Lung (tissue), 12 donors: ENCODE data around the gene ENGASE. TPM values are rescaled to one million over a fixed set of nuclear protein-coding genes. Genes with fewer than 3 reads are reported as not detected.

Experiments used
- ATAC-seq: fragments of 200-7000 bp; cut with Tn5 transposase; one replicate; pipeline ENCODE4 v1.9.1; 2020; ENCODE audit warnings: moderate number of reproducible peaks; ENCODE audit not compliant: insufficient read depth, low FRiP score
- DNase-seq, 3 donors: peaks; one replicate each; pipeline ENCODE4 v3.0.0-alpha.2; 2013 to 2017
- H3K27ac ChIP-seq, 2 donors: one replicate each; pipeline ENCODE4 v1.5.1; 2013; ENCODE audit warnings: mild to moderate bottlenecking in 2 of 2, moderate library complexity in 2 of 2, control low read depth in 1 of 2, inconsistent platforms in 1 of 2, low read depth in 1 of 2, low read length in 1 of 2
- H3K27me3 ChIP-seq, 3 donors: one replicate each; pipeline ENCODE4 v1.5.1; 2013; ENCODE audit warnings: low read length in 2 of 3; ENCODE audit not compliant: control insufficient read depth in 3 of 3, insufficient read depth in 3 of 3
- H3K36me3 ChIP-seq, 4 donors: one replicate each; pipeline ENCODE4 v1.5.1; 2013; ENCODE audit warnings: low read length in 4 of 4, mild to moderate bottlenecking in 1 of 4, moderate library complexity in 1 of 4; ENCODE audit not compliant: control insufficient read depth in 4 of 4, insufficient read depth in 4 of 4
- H3K4me1 ChIP-seq, 5 donors: one replicate each; pipeline ENCODE4 v1.5.1; 2013; ENCODE audit warnings: low read length in 5 of 5, mild to moderate bottlenecking in 2 of 5, moderate library complexity in 1 of 5; ENCODE audit not compliant: control insufficient read depth in 5 of 5, insufficient read depth in 5 of 5
- H3K4me3 ChIP-seq: one replicate; pipeline ENCODE4 v1.5.1; 2013; ENCODE audit warnings: mild to moderate bottlenecking, control low read depth, moderate library complexity
- H3K9ac ChIP-seq, 2 donors: one replicate each; pipeline ENCODE4 v1.5.1; 2013; ENCODE audit warnings: low read length in 2 of 2, control low read depth in 1 of 2; ENCODE audit not compliant: insufficient read depth in 1 of 2
- H3K9me3 ChIP-seq, 4 donors: one replicate each; pipeline ENCODE4 v1.5.1; 2013; ENCODE audit warnings: low read length in 3 of 4, mild to moderate bottlenecking in 1 of 4, moderate library complexity in 1 of 4; ENCODE audit not compliant: control insufficient read depth in 4 of 4, insufficient read depth in 3 of 4
- CTCF ChIP-seq: IDR thresholded peaks from 2 replicates; pipeline ENCODE4 v1.5.1; 2012; ENCODE audit warnings: mild to moderate bottlenecking; ENCODE audit errors: control extremely low read depth, extremely low read depth
- WGBS, 2 donors: extraction: QIAGEN DNeasy Blood & Tissue Kit; methylation state at CpG; one replicate each; pipeline ENCODE4 v1.1.7; 2013; 5-methylcytosine and 5-hydroxymethylcytosine counted together
- polyA plus RNA-seq, 2 donors: library from polyadenylated mRNA; stranded (reverse); fragments of 200-250 nt; gene quantifications; one replicate each; pipeline ENCODE4 v1.2.1, GENCODE V29; 2013
- total RNA-seq, 2 donors: library from RNA; depleted of rRNA in 1 of 2; stranded (reverse); fragments of >200 nt in 1 of 2; gene quantifications; one replicate each; pipeline ENCODE4 v1.2.1, GENCODE V29; 2014 to 2021
- donor health status: control.
- donor health status: control.
- donor health status: Bipolar disorder and iron deficiency.
- donor health status: healthy.
- donor health status: DM: yes; HTN: yes; CAD: no.

The ENGASE gene
- total and polyA plus RNA-seq, 4 donors: 19.0 to 45.7 (median 32.5) TPM

GRCh38 chr17:79026376-79027273 lies 48.0 kb upstream of the ENGASE start:
- no peak for TF ChIP-seq CTCF
- Histone ChIP-seq H3K4me3 (no peak overlapping the region), H3K27ac (peak overlapping the region; percentile 7 to 76), H3K27me3 (peaks cover 0 to 52% (median 9%) of the 10 kb centered on the region in 3 donors), H3K9ac (no peak overlapping the region), H3K9me3 (peaks cover 0 to 2% (median 0%) of the 10 kb centered on the region in 4 donors), H3K36me3 (no peaks in the 10 kb centered on the region), H3K4me1 (peaks cover 4 to 39% (median 11%) of the 10 kb centered on the region in 5 donors)
- ATAC-seq (no peak), DNase-seq (peak in 1 of 3 donors; percentile 50)
- WGBS, 2 donors: 60 to 70% methylated on average over 16 of the region's 16 CpGs

DNA sequence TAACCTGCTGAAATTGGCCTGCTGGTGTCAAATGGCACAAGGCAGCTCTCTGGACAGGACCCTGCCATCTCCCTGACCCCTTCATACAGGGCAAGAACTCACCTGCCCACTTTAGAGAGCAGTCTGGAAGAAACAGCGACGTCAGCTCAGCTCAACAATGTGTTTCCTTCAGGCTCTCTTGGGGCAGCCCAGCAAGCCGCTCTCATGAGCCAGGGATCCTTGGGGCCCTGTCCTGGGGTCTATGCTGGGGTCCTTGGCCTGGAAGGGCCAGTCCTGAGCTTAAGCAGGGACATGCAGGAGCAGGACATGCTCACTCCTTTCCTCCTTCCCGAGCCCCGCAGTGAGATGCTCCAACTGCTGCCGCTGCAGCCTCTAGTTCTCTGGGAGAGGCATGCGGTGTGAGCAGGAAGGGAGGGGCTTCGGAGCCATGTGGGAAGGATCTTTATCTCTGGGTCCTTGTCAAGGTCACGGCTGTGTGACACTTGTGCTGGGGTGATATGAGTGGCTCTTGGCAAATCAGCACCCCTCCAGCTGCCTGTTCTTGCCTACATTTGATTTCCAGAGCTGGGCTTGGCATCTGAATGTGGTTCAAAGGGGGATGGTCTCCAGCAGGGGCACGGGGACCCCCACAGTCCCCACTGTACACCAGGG lies 47.2 kb upstream of the ENGASE start:
- 36 to 60% methylated on average over 10 of the region's 10 CpGs for WGBS, 2 donors
- Histone ChIP-seq H3K9ac (no peak overlapping the region), H3K27ac (peak overlapping the region; percentile 7 to 76), H3K4me1 (peaks cover 4 to 39% (median 11%) of the 10 kb centered on the region in 5 donors), H3K27me3 (peaks cover 0 to 51% (median 9%) of the 10 kb centered on the region in 3 donors), H3K36me3 (no peaks in the 10 kb centered on the region), H3K9me3 (peaks cover 0 to 2% (median 0%) of the 10 kb centered on the region in 4 donors), H3K4me3 (no peak overlapping the region)
- ATAC-seq: no peak
- DNase-seq: no peak
- no peak for TF ChIP-seq CTCF

DNA sequence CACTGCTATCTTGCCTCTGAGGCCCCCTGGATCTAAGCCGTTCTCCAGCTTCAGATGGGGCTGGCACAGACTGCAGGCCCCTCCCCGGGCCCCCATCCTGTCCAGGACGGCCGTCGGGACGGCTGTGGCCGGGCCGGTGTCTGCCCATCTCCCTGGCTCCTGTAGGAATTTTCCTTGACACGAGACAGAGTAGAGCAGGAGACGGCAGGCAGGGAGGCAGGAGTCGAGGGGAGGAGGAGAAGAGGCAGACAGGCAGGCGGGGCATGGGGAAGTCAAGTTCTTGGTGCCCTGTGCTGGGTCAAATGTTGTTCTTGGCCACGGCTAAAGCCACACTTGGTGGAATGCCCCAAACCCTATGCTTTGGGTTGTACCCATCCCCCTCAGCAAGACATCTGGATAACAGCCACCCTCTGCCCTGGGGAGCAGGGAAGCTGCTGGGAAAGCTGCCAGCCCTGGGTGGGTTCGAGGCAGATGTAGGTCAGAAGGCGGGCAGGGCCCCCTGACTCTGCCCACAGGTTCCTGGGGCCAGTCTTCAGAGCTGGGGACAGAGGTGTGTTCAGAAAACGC lies 46.6 kb upstream of the ENGASE start:
- WGBS, 2 donors: 34 to 51% methylated on average over 16 of the region's 16 CpGs
- peak overlapping the region; percentile 7 to 76 for H3K27ac ChIP-seq

More for the DNA sequence above, 46.6 kb upstream of the ENGASE start:
- ATAC-seq (no peak), DNase-seq (no peak)
- H3K36me3 ChIP-seq: no peaks in the 10 kb centered on the region
- H3K9me3 ChIP-seq: peaks cover 0 to 2% (median 0%) of the 10 kb centered on the region in 4 donors
- no peak overlapping the region for H3K9ac ChIP-seq
- peaks cover 0 to 47% (median 9%) of the 10 kb centered on the region in 3 donors for H3K27me3 ChIP-seq
- TF ChIP-seq CTCF: no peak
- peaks cover 4 to 35% (median 11%) of the 10 kb centered on the region in 5 donors for H3K4me1 ChIP-seq
- no peak overlapping the region for H3K4me3 ChIP-seq
